GM23248 (cell line): ENCODE measurements around the gene CHRNA4. TPM values are rescaled to one million over a fixed set of nuclear protein-coding genes. Genes with fewer than 3 reads are reported as not detected.

Experiments
- DNase-seq: peaks from one replicate; pipeline ENCODE4 v3.0.0-alpha.2; 2015
- H2AFZ ChIP-seq: fragments of 200-600 bp; sonication (generic); 2 replicates; pipeline ENCODE4 v1.6.1; 2016; ENCODE audit warnings: antibody characterized with exemption
- H3F3A ChIP-seq: fragments of 200-600 bp; sonication (generic); 2 replicates; pipeline ENCODE4 v1.6.1; 2016; ENCODE audit warnings: mild to moderate bottlenecking, antibody characterized with exemption, mixed run types; ENCODE audit not compliant: insufficient read depth
- H3K27ac ChIP-seq: fragments of 200-600 bp; sonication (generic); 2 replicates; pipeline ENCODE4 v1.5.1; 2016; ENCODE audit warnings: mild to moderate bottlenecking
- H3K27me3 ChIP-seq: fragments of 200-600 bp; sonication (generic); replicated peaks from 2 replicates; pipeline ENCODE4 v1.6.1; 2016; ENCODE audit warnings: mild to moderate bottlenecking; ENCODE audit not compliant: insufficient read depth
- H3K36me3 ChIP-seq: fragments of 200-600 bp; sonication (generic); 2 replicates; pipeline ENCODE4 v1.6.1; 2016; ENCODE audit warnings: low read depth, mild to moderate bottlenecking
- H3K4me1 ChIP-seq: fragments of 200-600 bp; sonication (generic); 2 replicates; pipeline ENCODE4 v1.6.1; 2016; ENCODE audit warnings: mild to moderate bottlenecking; ENCODE audit not compliant: insufficient read depth
- H3K4me2 ChIP-seq: fragments of 200-600 bp; sonication (generic); one replicate; pipeline ENCODE4 v1.6.1; 2016; ENCODE audit warnings: mild to moderate bottlenecking; ENCODE audit not compliant: unreplicated experiment
- H3K4me3 ChIP-seq: fragments of 200-600 bp; sonication (generic); 2 replicates; pipeline ENCODE4 v1.5.1; 2016; ENCODE audit warnings: mild to moderate bottlenecking
- H3K79me2 ChIP-seq: fragments of 200-600 bp; sonication (generic); 2 replicates; pipeline ENCODE4 v1.6.1; 2016; ENCODE audit warnings: mild to moderate bottlenecking; ENCODE audit not compliant: insufficient read depth
- H3K9ac ChIP-seq: fragments of 200-600 bp; sonication (generic); 2 replicates; pipeline ENCODE4 v1.6.1; 2016; ENCODE audit warnings: mild to moderate bottlenecking
- H3K9me2 ChIP-seq: fragments of 200-600 bp; sonication (generic); 2 replicates; pipeline ENCODE4 v1.6.1; 2016; ENCODE audit warnings: mixed run types, mild to moderate bottlenecking, moderate library complexity; ENCODE audit not compliant: insufficient read depth
- H3K9me3 ChIP-seq: fragments of 200-600 bp; sonication (generic); one replicate; pipeline ENCODE4 v1.6.1; 2017; ENCODE audit warnings: low read depth
- H4K20me1 ChIP-seq: fragments of 200-600 bp; sonication (generic); 2 replicates; pipeline ENCODE4 v1.6.0; 2016; ENCODE audit not compliant: insufficient read depth
- EZH2 ChIP-seq: fragments of 200-600 bp; sonication (generic); IDR thresholded peaks from 2 replicates; pipeline ENCODE4 v1.6.1; 2018; ENCODE audit warnings: antibody characterized with exemption, mild to moderate bottlenecking; ENCODE audit not compliant: insufficient read depth, poor library complexity, severe bottlenecking
- EZH2phosphoT487 ChIP-seq: fragments of 200-600 bp; sonication (generic); IDR thresholded peaks from 2 replicates; pipeline ENCODE4 v1.6.1; 2018; ENCODE audit warnings: antibody characterized with exemption, moderate library complexity, mild to moderate bottlenecking, low read depth; ENCODE audit not compliant: insufficient read depth
- whole genome bisulfite sequencing, 2 experiments: methylation state at CpG; one replicate each; pipeline ENCODE4 v1.1.6; 2015 to 2017; ENCODE audit warnings: low lambda C conversion rate in 2 of 2, low coverage in 1 of 2; ENCODE audit errors: missing lambda C conversion rate in 2 of 2; 5-methylcytosine and 5-hydroxymethylcytosine counted together
- in situ Hi-C: fragments of 300-500 bp; cut with MboI; formaldehyde crosslinking; loops from 2 replicates; pipeline ENCODE4 v1.15.0; 2020
- polyA plus RNA-seq: library from polyadenylated mRNA; unstranded; fragments of >200 nt; fragmentation: Nextera tagmentation; extraction: Ambion mirVana; gene quantifications from 2 replicates; pipeline ENCODE4 v1.2.1, GENCODE V29; 2016
- total RNA-seq: library from RNA; depleted of rRNA; stranded (reverse); fragments of >200 nt; shearing (Covaris generic); gene quantifications from 2 replicates; pipeline ENCODE4 v1.2.3, GENCODE V29; 2014

CHRNA4 gene
- total and polyA plus RNA-seq, 2 experiments from 2014 or later = not detected

DNA sequence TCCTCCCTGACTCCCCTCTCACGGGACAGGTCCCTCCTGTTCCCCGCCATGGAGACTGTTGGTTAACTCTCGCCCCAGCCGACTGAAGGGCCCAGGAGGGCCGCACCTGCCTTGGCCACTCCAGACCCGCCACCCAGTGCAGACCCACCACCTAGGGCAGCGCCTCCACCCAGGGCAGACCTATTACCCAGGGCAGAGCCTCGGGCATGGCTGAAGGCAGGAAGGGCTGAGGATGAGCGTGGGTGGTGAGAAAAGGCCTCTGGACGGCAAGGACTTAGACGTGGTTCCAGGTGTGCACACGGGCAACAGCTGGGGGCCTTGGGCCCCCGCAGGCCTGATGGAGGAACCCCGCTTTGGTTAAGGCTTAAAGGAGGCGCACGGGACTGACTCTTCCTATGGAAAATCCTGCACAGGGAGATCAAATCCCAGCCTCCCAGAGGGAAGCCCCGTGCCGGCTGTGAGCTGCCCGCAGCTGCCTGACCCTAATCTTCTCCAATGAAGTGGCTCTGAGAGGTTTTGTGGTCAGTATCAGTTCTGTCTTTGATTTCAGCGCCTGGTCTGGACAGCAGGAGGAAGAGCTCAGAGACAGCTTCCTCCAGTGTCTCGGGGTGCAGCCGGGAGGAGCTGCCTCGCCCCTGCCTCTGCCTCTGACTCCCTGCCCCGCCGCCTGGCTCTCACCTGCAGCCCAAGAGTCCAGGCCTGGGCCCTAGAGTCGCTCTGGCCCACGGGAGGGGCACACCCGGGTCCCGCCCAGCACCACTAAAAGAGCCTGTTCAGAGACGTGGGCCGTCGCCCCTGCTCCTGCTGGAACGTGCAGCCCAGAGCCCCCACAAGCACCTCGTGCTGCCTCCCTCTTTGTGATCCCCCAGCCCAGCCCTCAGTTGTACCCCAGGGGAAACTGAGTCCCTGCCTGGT lies 12.1 kb upstream of the CHRNA4 start:
- H3K27me3 ChIP-seq = peaks cover 36% of the 10 kb centered on the region
- H3K27ac ChIP-seq = no peak overlapping the region
- H3K4me2 ChIP-seq = no peak overlapping the region
- H3K4me1 ChIP-seq = no peaks in the 10 kb centered on the region
- H3K79me2 ChIP-seq = no peaks in the 10 kb centered on the region
- H3K36me3 ChIP-seq = no peaks in the 10 kb centered on the region
- H3F3A ChIP-seq = no peaks in the 10 kb centered on the region
- no peak for DNase-seq
- in situ Hi-C loops = no loop called here
- H3K9ac ChIP-seq = no peak overlapping the region
- H4K20me1 ChIP-seq = no peaks in the 10 kb centered on the region
- H3K9me2 ChIP-seq = no peaks in the 10 kb centered on the region
- TF ChIP-seq EZH2phosphoT487 (no peak), EZH2 (no peak)
- no peaks in the 10 kb centered on the region for H3K9me3 ChIP-seq
- H2AFZ ChIP-seq = no peak overlapping the region
- WGBS, 2 experiments = 35% methylated on average over 33 to 34 of the region's 34 CpGs
- no peak overlapping the region for H3K4me3 ChIP-seq

DNA sequence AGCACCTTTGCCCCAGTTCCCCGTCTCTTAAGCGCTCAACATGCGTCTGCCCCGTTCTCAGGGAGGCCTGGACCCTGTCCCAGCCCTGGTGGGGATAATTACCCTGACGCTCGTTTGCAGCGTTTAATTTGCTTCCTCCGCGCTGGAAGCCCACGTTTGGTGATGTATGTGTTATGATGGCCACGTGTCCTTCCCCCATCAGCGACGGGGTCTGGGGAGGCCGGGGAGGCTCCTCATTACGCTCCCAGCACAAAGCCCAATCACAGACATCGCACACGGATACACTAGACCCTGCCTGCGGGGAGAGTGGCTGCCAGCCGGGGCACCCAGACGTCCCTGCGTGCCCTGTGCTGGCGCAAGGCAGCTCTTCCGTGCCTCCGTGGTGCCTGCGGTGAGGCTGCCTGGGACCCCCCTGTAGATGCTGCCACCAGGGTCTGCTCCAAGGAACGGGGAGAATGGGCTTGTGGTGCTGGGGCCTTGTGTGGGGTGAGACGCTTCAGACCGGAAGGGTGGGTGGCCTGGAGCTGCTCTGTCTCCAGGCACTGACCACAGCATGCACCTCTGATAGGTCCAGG lies 10.2 kb upstream of the CHRNA4 start:
- Histone ChIP-seq H3K27me3 (peaks cover 26% of the 10 kb centered on the region), H3K9ac (no peak overlapping the region), H3K4me1 (no peaks in the 10 kb centered on the region), H3F3A (no peaks in the 10 kb centered on the region), H2AFZ (no peak overlapping the region), H3K9me2 (no peaks in the 10 kb centered on the region), H3K79me2 (no peaks in the 10 kb centered on the region), H3K36me3 (no peaks in the 10 kb centered on the region), H3K27ac (no peak overlapping the region), H3K9me3 (no peaks in the 10 kb centered on the region), H4K20me1 (no peaks in the 10 kb centered on the region), H3K4me2 (no peak overlapping the region), H3K4me3 (no peak overlapping the region)
- TF ChIP-seq EZH2 (no peak), EZH2phosphoT487 (no peak)
- DNase-seq = no peak
- WGBS, 2 experiments = 25 to 27% methylated on average over 28 of the region's 28 CpGs
- in situ Hi-C loops = no loop called here

DNA sequence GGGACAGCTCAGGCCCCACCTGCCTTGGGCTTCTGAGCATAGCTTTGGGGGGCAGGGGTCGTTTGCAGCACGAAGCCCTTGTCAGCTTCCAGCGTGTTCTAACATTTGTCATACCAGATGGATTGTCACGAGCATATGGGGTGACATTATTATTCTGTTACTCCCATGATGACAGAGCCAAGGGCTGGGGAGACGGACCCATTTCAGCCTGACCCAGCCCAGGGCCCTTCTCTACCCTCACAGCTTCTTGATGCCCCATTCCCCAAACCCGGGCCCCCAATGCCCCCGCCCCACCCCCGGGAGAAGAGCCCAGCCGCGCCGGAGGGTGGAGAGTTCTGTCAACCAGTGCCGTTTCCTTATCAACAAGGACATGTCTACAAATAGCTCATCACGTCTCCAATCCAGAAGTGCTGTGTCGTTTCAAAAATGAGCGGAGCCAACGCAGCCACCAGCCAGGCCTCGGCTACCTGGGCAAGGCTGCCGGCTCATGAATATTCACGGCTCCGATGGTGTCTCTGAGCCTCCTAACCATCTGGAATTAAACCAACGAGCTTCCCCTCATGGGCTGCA lies 9.6 kb upstream of the CHRNA4 start:
- H3K4me1 ChIP-seq = no peaks in the 10 kb centered on the region
- 3 to 4% methylated on average over 19 to 21 of the region's 21 CpGs for WGBS, 2 experiments
- no peak overlapping the region for H3K9ac ChIP-seq
- in situ Hi-C loops = no loop called here
- no peak overlapping the region for H3K4me3 ChIP-seq
- no peak overlapping the region for H2AFZ ChIP-seq
- H3K36me3 ChIP-seq = no peaks in the 10 kb centered on the region
- no peaks in the 10 kb centered on the region for H3F3A ChIP-seq
- H3K27ac ChIP-seq = no peak overlapping the region
- TF ChIP-seq EZH2phosphoT487 (no peak), EZH2 (no peak)
- H4K20me1 ChIP-seq = no peaks in the 10 kb centered on the region
- H3K27me3 ChIP-seq = peaks cover 26% of the 10 kb centered on the region
- no peaks in the 10 kb centered on the region for H3K9me3 ChIP-seq
- no peaks in the 10 kb centered on the region for H3K9me2 ChIP-seq
- H3K4me2 ChIP-seq = no peak overlapping the region
- no peak for DNase-seq
- H3K79me2 ChIP-seq = no peaks in the 10 kb centered on the region

DNA sequence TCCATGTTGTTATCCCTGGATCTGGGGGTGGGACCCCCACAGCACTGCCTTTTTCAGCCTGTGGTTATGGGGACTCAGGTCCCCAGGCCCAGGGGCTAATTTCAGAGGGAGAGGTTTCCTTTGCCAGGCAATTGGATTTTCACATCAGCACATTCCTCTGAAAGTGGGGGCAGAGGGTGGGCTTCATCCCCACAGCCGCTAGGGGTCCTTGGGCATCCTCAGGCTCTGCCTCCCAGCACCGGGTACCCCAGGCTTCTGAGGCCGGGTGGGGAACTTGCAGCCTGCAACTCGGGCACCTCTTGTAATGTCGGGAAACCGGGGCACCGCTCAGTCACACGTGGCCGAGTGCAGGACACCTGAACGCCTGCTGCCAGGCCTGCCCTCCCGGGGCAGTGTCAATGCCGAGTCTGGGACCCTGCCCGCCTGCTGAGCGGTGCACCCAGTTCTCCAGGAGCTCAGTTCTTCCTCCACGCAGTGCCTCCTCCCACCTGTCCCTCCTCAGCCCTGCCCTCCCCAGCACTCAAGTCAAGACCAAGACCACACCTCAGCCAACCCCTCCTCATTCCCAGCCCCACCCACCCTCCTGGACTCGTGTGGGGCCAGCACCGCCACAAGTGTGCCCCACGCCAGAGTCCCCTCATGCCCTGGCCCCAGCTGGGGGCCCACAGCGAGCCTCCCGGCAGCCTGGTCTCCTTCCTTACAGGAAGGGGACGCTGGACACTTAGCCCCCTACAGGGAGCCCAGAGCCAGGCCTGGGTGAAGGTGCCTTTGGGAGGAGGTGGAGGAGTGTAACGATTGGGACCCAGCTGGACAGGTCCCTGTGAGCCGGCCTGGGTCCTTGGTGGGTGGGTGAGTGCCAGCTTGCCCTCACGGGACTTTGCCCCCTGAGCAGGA lies 8.8 kb upstream of the CHRNA4 start:
- Histone ChIP-seq H3K27ac (no peak overlapping the region), H3F3A (no peaks in the 10 kb centered on the region), H3K9me3 (no peaks in the 10 kb centered on the region), H3K27me3 (peaks cover 23% of the 10 kb centered on the region), H2AFZ (no peak overlapping the region), H3K9ac (no peak overlapping the region), H3K4me2 (no peak overlapping the region), H4K20me1 (no peaks in the 10 kb centered on the region), H3K79me2 (no peaks in the 10 kb centered on the region), H3K9me2 (no peaks in the 10 kb centered on the region), H3K36me3 (no peaks in the 10 kb centered on the region), H3K4me3 (no peak overlapping the region), H3K4me1 (no peaks in the 10 kb centered on the region)
- in situ Hi-C loops = no loop called here
- WGBS, 2 experiments = 36 to 40% methylated on average over 21 to 24 of the region's 24 CpGs
- no peak for DNase-seq
- no peak for TF ChIP-seq EZH2
- TF ChIP-seq EZH2phosphoT487 = no peak
